HG03103 (cell line): ENCODE data around the gene NPHP4.

ENCODE experiments used
- ATAC-seq: cut with Tn5 transposase; IDR thresholded peaks from one replicate; pipeline ENCODE4 v1.9.1; 2021; ENCODE audit warnings: low read depth; ENCODE audit not compliant: unreplicated experiment

The NPHP4 gene

GRCh38 chr1:5839881-5840550 is 152.2 kb downstream of the NPHP4 start:
- ATAC-seq = no peak

- ATAC-seq = no peak
Measured at GRCh38 chr1:5839161-5839880, 152.9 kb downstream of the NPHP4 start.

GRCh38 chr1:5837976-5838653 is 154.1 kb downstream of the NPHP4 start:
- ATAC-seq = no peak

- no peak for ATAC-seq
Measured at GRCh38 chr1:5836776-5837440, 155.3 kb downstream of the NPHP4 start.

GRCh38 chr1:5835179-5835562 is 157.1 kb downstream of the NPHP4 start:
- ATAC-seq = no peak

- no peak for ATAC-seq
Measured at GRCh38 chr1:5834477-5835178, 157.6 kb downstream of the NPHP4 start.

- ATAC-seq = no peak
Measured at GRCh38 chr1:5833911-5834310, 158.3 kb downstream of the NPHP4 start.

- ATAC-seq = no peak
Measured at GRCh38 chr1:5832916-5833895, 159.0 kb downstream of the NPHP4 start.

- ATAC-seq = no peak
Measured at GRCh38 chr1:5831600-5832335, 160.5 kb downstream of the NPHP4 start.

- no peak for ATAC-seq
Measured at GRCh38 chr1:5830771-5831599, 161.2 kb downstream of the NPHP4 start.

- ATAC-seq = no peak
Measured at GRCh38 chr1:5829414-5829813, 162.8 kb downstream of the NPHP4 start.

- ATAC-seq = no peak
Measured at GRCh38 chr1:5828308-5828935, 163.8 kb downstream of the NPHP4 start.

GRCh38 chr1:5827516-5827915 is 164.7 kb downstream of the NPHP4 start:
- no peak for ATAC-seq

GRCh38 chr1:5826601-5827000 is 165.6 kb downstream of the NPHP4 start:
- no peak for ATAC-seq

GRCh38 chr1:5822726-5823125 is 169.5 kb downstream of the NPHP4 start:
- no peak for ATAC-seq

GRCh38 chr1:5822266-5822665 is 170.0 kb downstream of the NPHP4 start:
- no peak for ATAC-seq

- no peak for ATAC-seq
Measured at GRCh38 chr1:5821540-5822176, 170.6 kb downstream of the NPHP4 start.
